ENCODE data around the gene ADSL. TPM values are rescaled to one million over a fixed set of nuclear protein-coding genes. Genes with fewer than 3 reads are reported as not detected.

Gene ADSL
- total RNA-seq, 1 experiment from 2014 or later = 93.8 TPM

DNA sequence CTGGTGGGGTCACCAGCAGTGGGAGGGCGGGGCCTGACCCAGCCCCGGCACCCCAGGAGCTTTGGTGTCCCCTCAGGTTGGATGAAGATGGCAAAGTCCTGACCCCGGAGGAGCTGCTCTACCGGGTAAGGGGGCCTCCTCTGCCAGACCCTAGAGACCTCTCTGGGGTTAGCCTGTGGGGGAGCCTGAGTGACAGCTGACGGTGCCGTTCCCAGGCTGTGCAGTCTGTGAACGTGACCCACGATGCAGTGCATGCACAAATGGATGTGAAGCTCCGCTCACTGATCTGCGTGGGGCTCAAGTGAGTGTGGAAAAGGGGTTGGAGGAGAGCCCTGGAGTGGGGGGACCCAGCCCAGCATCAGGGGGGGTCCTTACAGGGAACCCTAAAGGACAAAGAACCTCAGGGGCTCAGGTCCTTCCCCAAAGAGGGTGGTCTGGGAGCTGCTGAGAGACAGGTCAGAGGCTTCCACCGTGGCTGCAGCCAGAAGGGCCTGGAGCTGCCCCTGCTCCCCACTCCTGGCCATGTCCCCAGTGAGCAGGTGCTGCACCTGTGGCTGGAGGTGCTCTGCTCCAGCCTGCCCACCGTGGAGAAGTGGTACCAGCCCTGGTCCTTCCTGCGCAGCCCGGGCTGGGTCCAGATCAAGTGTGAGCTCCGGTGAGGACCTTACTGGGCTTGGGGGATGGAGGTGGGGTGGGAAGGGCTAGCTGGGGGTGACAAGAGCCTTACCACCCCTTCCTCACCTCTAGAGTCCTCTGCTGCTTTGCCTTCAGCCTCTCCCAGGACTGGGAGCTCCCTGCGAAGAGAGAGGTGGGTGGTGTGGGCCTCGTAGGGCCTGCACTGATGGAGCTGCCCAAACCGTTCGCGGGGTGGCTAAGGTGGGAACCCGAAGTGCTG lies 62.7 kb downstream of the ADSL start:
- no peaks in the 10 kb centered on the region for H3F3A ChIP-seq (ENCODE audit: low read length, unreplicated experiment)
- no peaks in the 10 kb centered on the region for H4K20me1 ChIP-seq (ENCODE audit: low read length)
- H3K9ac ChIP-seq (ENCODE audit: low read length) = no peak overlapping the region
- no peaks in the 10 kb centered on the region for H3K9me2 ChIP-seq (replicated peaks; ENCODE audit: low read length)
- no peak overlapping the region for H3K4me3 ChIP-seq (ENCODE audit: low read length)
- H3K9me3 ChIP-seq (ENCODE audit: low read length) = no peaks in the 10 kb centered on the region
- TF ChIP-seq EZH2phosphoT487 (IDR thresholded peaks at IDR 0.05; ENCODE audit: borderline replicate concordance, low read length) = no peak
- no peak for TF ChIP-seq EZH2 (IDR thresholded peaks at IDR 0.05; ENCODE audit: low read length, unreplicated experiment)
- no peak overlapping the region for H3K4me2 ChIP-seq (ENCODE audit: low read length)
- ChIA-PET POLR2A (ENCODE audit: unreplicated experiment) (no interaction called here), CTCF (no interaction called here)
- no peak overlapping the region for H3K27ac ChIP-seq (ENCODE audit: low read length)
- peaks cover 10% of the 10 kb centered on the region for H3K4me1 ChIP-seq (ENCODE audit: insufficient read depth, low read length)
- no peak overlapping the region for H2AFZ ChIP-seq (ENCODE audit: low read length)
- H3K79me2 ChIP-seq (ENCODE audit: low read length) = no peaks in the 10 kb centered on the region
- peaks cover 14% of the 10 kb centered on the region; the same call in 1 of the 2 replicates for H3K36me3 ChIP-seq (ENCODE audit: low read depth, low read length)
- intact Hi-C loops (cut with micrococcal nuclease) = no loop called here
- ATAC-seq (no peak), DNase-seq (no peak)
- TSS peak; percentile 21 for BruUV-seq (replicated peaks)
- no peaks in the 10 kb centered on the region for H3K27me3 ChIP-seq (ENCODE audit: low read length)

GRCh38 chr22:40409613-40410113 lies 63.4 kb downstream of the ADSL start:
- ChIA-PET POLR2A (ENCODE audit: unreplicated experiment) (interaction anchor here (0.6 kb wide), 1 partner anchor 838 kb away, joined by 6 read pairs; no protein-coding TSS in a partner anchor), CTCF (no interaction called here)
- intact Hi-C loops (cut with micrococcal nuclease) = no loop called here
- BruUV-seq (replicated peaks) = no TSS peak
- peaks cover 10% of the 10 kb centered on the region for H3K4me1 ChIP-seq (ENCODE audit: insufficient read depth, low read length)
- no peak overlapping the region for H3K4me2 ChIP-seq (ENCODE audit: low read length)
- DNase-seq = no peak
- no peaks in the 10 kb centered on the region for H3K27me3 ChIP-seq (ENCODE audit: low read length)
- no peaks in the 10 kb centered on the region for H3F3A ChIP-seq (ENCODE audit: low read length, unreplicated experiment)
- ATAC-seq = no peak
- H3K79me2 ChIP-seq (ENCODE audit: low read length) = no peaks in the 10 kb centered on the region
- TF ChIP-seq EZH2phosphoT487 (IDR thresholded peaks at IDR 0.05; ENCODE audit: borderline replicate concordance, low read length) (no peak), EZH2 (IDR thresholded peaks at IDR 0.05; ENCODE audit: low read length, unreplicated experiment) (no peak)
- TF ChIP-seq, protein P1, sequence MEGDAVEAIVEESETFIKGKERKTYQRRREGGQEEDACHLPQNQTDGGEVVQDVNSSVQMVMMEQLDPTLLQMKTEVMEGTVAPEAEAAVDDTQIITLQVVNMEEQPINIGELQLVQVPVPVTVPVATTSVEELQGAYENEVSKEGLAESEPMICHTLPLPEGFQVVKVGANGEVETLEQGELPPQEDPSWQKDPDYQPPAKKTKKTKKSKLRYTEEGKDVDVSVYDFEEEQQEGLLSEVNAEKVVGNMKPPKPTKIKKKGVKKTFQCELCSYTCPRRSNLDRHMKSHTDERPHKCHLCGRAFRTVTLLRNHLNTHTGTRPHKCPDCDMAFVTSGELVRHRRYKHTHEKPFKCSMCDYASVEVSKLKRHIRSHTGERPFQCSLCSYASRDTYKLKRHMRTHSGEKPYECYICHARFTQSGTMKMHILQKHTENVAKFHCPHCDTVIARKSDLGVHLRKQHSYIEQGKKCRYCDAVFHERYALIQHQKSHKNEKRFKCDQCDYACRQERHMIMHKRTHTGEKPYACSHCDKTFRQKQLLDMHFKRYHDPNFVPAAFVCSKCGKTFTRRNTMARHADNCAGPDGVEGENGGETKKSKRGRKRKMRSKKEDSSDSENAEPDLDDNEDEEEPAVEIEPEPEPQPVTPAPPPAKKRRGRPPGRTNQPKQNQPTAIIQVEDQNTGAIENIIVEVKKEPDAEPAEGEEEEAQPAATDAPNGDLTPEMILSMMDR (conservative IDR thresholded peaks at IDR 0.05; ENCODE audit: low read depth, low read length) = no peak
- H3K4me3 ChIP-seq (ENCODE audit: low read length) = no peak overlapping the region
- H3K9me3 ChIP-seq (ENCODE audit: low read length) = no peaks in the 10 kb centered on the region
- no peaks in the 10 kb centered on the region for H4K20me1 ChIP-seq (ENCODE audit: low read length)
- H3K9ac ChIP-seq (ENCODE audit: low read length) = no peak overlapping the region
- peaks cover 14% of the 10 kb centered on the region; the same call in 1 of the 2 replicates for H3K36me3 ChIP-seq (ENCODE audit: low read depth, low read length)
- no peaks in the 10 kb centered on the region for H3K9me2 ChIP-seq (replicated peaks; ENCODE audit: low read length)
- no peak overlapping the region for H2AFZ ChIP-seq (ENCODE audit: low read length)
- H3K27ac ChIP-seq (ENCODE audit: low read length) = no peak overlapping the region

GRCh38 chr22:40410272-40410671 lies 64.0 kb downstream of the ADSL start:
- Histone ChIP-seq H4K20me1 (ENCODE audit: low read length) (no peaks in the 10 kb centered on the region), H3K9me2 (replicated peaks; ENCODE audit: low read length) (no peaks in the 10 kb centered on the region), H3K9ac (ENCODE audit: low read length) (no peak overlapping the region), H3K4me1 (ENCODE audit: insufficient read depth, low read length) (peaks cover 10% of the 10 kb centered on the region), H3K27ac (ENCODE audit: low read length) (0 out of 2 replicates have a peak overlapping the region, but pooled peaks have one; percentile 13), H3K36me3 (ENCODE audit: low read depth, low read length) (peaks cover 14% of the 10 kb centered on the region; the same call in 1 of the 2 replicates), H3K4me2 (ENCODE audit: low read length) (no peak overlapping the region), H2AFZ (ENCODE audit: low read length) (no peak overlapping the region), H3K4me3 (ENCODE audit: low read length) (no peak overlapping the region), H3K27me3 (ENCODE audit: low read length) (no peaks in the 10 kb centered on the region), H3K79me2 (ENCODE audit: low read length) (no peaks in the 10 kb centered on the region), H3K9me3 (ENCODE audit: low read length) (no peaks in the 10 kb centered on the region), H3F3A (ENCODE audit: low read length, unreplicated experiment) (no peaks in the 10 kb centered on the region)
- intact Hi-C loops (cut with micrococcal nuclease) = no loop called here
- ChIA-PET POLR2A (ENCODE audit: unreplicated experiment) (no interaction called here), CTCF (interaction anchor here (0.6 kb wide), 1 partner anchor 62 kb away, joined by 3 read pairs; no protein-coding TSS in a partner anchor)
- TF ChIP-seq EZH2 (IDR thresholded peaks at IDR 0.05; ENCODE audit: low read length, unreplicated experiment) (no peak), EZH2phosphoT487 (IDR thresholded peaks at IDR 0.05; ENCODE audit: borderline replicate concordance, low read length) (no peak)
- TF ChIP-seq, protein P1 (conservative IDR thresholded peaks at IDR 0.05; ENCODE audit: low read depth, low read length) = no peak
- peak; percentile 66 for ATAC-seq
- no TSS peak for BruUV-seq (replicated peaks)
- peak; percentile 65 for DNase-seq
